IMR-90 (cell line): ENCODE results near the gene TRAF1. TPM values are rescaled to one million over a fixed set of nuclear protein-coding genes. Genes with fewer than 3 reads are reported as not detected.

Experiments used
- ATAC-seq: fragments of 200-7000 bp; cut with Tn5 transposase; 2 replicates; pipeline ENCODE4 v1.9.1; 2020; ENCODE audit warnings: low read depth, mild to moderate bottlenecking, moderate library complexity
- BruUV-seq: library from RNA; stranded (reverse); fragments of 400-500 nt; replicated peaks from 2 replicates; lab custom pipeline; 2021; lab: Mats Ljungman, UMichigan
- CTCF ChIA-PET: fragments of 300-600 bp; formaldehyde crosslinking; extraction: SDS; loops from one replicate; lab custom pipeline; 2021; ENCODE audit warnings: antibody characterized with exemption; lab: Yijun Ruan, JAX
- POLR2A ChIA-PET: fragments of 300-600 bp; sonication (Branson Sonifier 250); formaldehyde crosslinking; loops from one replicate; lab custom pipeline; 2022; ENCODE audit warnings: antibody characterized with exemption; ENCODE audit not compliant: unreplicated experiment; lab: Charles Lee
- DNase-seq: peaks from one replicate; pipeline ENCODE4 v3.0.0; 2013
- H2AFZ ChIP-seq: replicated peaks from 2 replicates; pipeline ENCODE3; 2013; ENCODE audit warnings: low read length, mild to moderate bottlenecking; ENCODE audit not compliant: poor library complexity
- H2AK5ac ChIP-seq: 2 replicates; pipeline ENCODE4 v1.6.1; 2013; ENCODE audit warnings: low read depth, low read length, inconsistent platforms
- H2AK9ac ChIP-seq: replicated peaks from 2 replicates; pipeline ENCODE3; 2013; ENCODE audit warnings: mild to moderate bottlenecking, low read depth, low read length, moderate library complexity; ENCODE audit not compliant: poor library complexity
- H2BK120ac ChIP-seq: 2 replicates; pipeline ENCODE4 v1.6.1; 2013; ENCODE audit warnings: low read depth, low read length, inconsistent platforms
- H2BK15ac ChIP-seq: 3 replicates; pipeline ENCODE4 v1.6.1; 2013; ENCODE audit warnings: low read depth, low read length, inconsistent platforms
- H2BK20ac ChIP-seq: 2 replicates; pipeline ENCODE4 v1.6.1; 2013; ENCODE audit warnings: low read depth, mild to moderate bottlenecking, inconsistent platforms, low read length, moderate library complexity
- H2BK5ac ChIP-seq: 2 replicates; pipeline ENCODE4 v1.6.1; 2013; ENCODE audit warnings: mild to moderate bottlenecking, low read depth, low read length, inconsistent platforms; ENCODE audit not compliant: poor library complexity, severe bottlenecking
- H3K14ac ChIP-seq: replicated peaks from 2 replicates; pipeline ENCODE4 v1.6.1; 2013; ENCODE audit warnings: low read depth, low read length, inconsistent platforms
- H3K18ac ChIP-seq: 2 replicates; pipeline ENCODE4 v1.6.1; 2013; ENCODE audit warnings: low read depth, low read length, control low read depth
- H3K23ac ChIP-seq: 2 replicates; pipeline ENCODE4 v1.6.1; 2013; ENCODE audit warnings: low read depth, low read length, inconsistent platforms
- H3K27ac ChIP-seq: 2 replicates; pipeline ENCODE4 v1.5.1; 2013; ENCODE audit warnings: mild to moderate bottlenecking, control low read depth, low read length; ENCODE audit not compliant: insufficient read depth
- H3K27me3 ChIP-seq: 2 replicates; pipeline ENCODE4 v1.6.1; 2013; ENCODE audit warnings: low read length; ENCODE audit not compliant: control insufficient read depth, insufficient read depth
- H3K36me3 ChIP-seq: 2 replicates; pipeline ENCODE4 v1.6.1; 2013; ENCODE audit warnings: low read length, mixed read lengths; ENCODE audit not compliant: control insufficient read depth, insufficient read depth
- H3K4ac ChIP-seq: 2 replicates; pipeline ENCODE4 v1.6.1; 2013; ENCODE audit warnings: low read depth, low read length, inconsistent platforms
- H3K4me1 ChIP-seq: 2 replicates; pipeline ENCODE4 v1.6.1; 2013; ENCODE audit warnings: low read length, mixed read lengths; ENCODE audit not compliant: control insufficient read depth, insufficient read depth
- H3K4me2 ChIP-seq: 2 replicates; pipeline ENCODE4 v1.6.1; 2013; ENCODE audit warnings: low read depth, mild to moderate bottlenecking, control low read depth, low read length, moderate library complexity
- H3K4me3 ChIP-seq: 2 replicates; pipeline ENCODE4 v1.5.1; 2013; ENCODE audit warnings: low read depth, mild to moderate bottlenecking, control low read depth, low read length, moderate library complexity; ENCODE audit not compliant: insufficient read depth
- H3K56ac ChIP-seq: 2 replicates; pipeline ENCODE4 v1.6.1; 2013; ENCODE audit warnings: low read length, inconsistent platforms; ENCODE audit not compliant: insufficient read depth; ENCODE audit errors: extremely low read depth
- H3K79me1 ChIP-seq, 2 experiments: 2 replicates each; pipeline ENCODE4 v1.6.1; 2013; ENCODE audit warnings: low read length in 2 of 2, inconsistent platforms in 1 of 2, low read depth in 1 of 2
- H3K9ac ChIP-seq: 2 replicates; pipeline ENCODE4 v1.6.1; 2013; ENCODE audit warnings: low read depth, low read length, control low read depth
- H3K9me1 ChIP-seq: 2 replicates; pipeline ENCODE4 v1.6.1; 2013; ENCODE audit warnings: low read length, inconsistent platforms; ENCODE audit not compliant: insufficient read depth
- H3K9me3 ChIP-seq: 2 replicates; pipeline ENCODE4 v1.6.1; 2013; ENCODE audit warnings: low read length; ENCODE audit not compliant: control insufficient read depth, insufficient read depth
- H4K20me1 ChIP-seq: 2 replicates; pipeline ENCODE4 v1.6.1; 2013; ENCODE audit warnings: low read length, inconsistent platforms; ENCODE audit not compliant: insufficient read depth
- H4K5ac ChIP-seq: 2 replicates; pipeline ENCODE4 v1.6.1; 2013; ENCODE audit warnings: mild to moderate bottlenecking, low read depth, low read length, control low read depth
- H4K8ac ChIP-seq, 2 experiments: 2 replicates each; pipeline ENCODE4 v1.6.1; 2013; ENCODE audit warnings: low read depth in 2 of 2, low read length in 2 of 2, control low read depth in 1 of 2, inconsistent platforms in 1 of 2
- H4K91ac ChIP-seq: 2 replicates; pipeline ENCODE4 v1.6.1; 2013; ENCODE audit warnings: low read depth, low read length, inconsistent platforms; ENCODE audit not compliant: insufficient read depth
- BHLHE40 ChIP-seq: fragments of 150-350 bp; IDR thresholded peaks from 2 replicates; pipeline ENCODE4 v1.6.1; 2016; ENCODE audit warnings: mild to moderate bottlenecking, low read depth, low read length
- CEBPB ChIP-seq: IDR thresholded peaks from 2 replicates; pipeline ENCODE4 v1.6.1; 2012; ENCODE audit warnings: low read depth, low read length, improper control_type of control experiment
- CHD1 ChIP-seq: IDR thresholded peaks from 2 replicates; pipeline ENCODE4 v1.6.1; 2012; ENCODE audit warnings: low read depth, low read length, improper control_type of control experiment
- CTCF ChIP-seq: conservative IDR thresholded peaks from 2 replicates; pipeline ENCODE4 v1.5.1; 2012; ENCODE audit warnings: mild to moderate bottlenecking, low read depth, low read length, improper control_type of control experiment
- FOS ChIP-seq: fragments of 150-350 bp; IDR thresholded peaks from 2 replicates; pipeline ENCODE4 v1.6.1; 2016; ENCODE audit warnings: low read depth, low read length
- MAZ ChIP-seq: IDR thresholded peaks from 2 replicates; pipeline ENCODE4 v1.6.1; 2012; ENCODE audit warnings: low read depth, mild to moderate bottlenecking, low read length, improper control_type of control experiment, moderate library complexity, borderline replicate concordance
- MXI1 ChIP-seq: IDR thresholded peaks from 2 replicates; pipeline ENCODE4 v1.6.1; 2012; ENCODE audit warnings: low read depth, mild to moderate bottlenecking, low read length, moderate library complexity, borderline replicate concordance
- NFE2L2 ChIP-seq: fragments of 150-350 bp; IDR thresholded peaks from 2 replicates; pipeline ENCODE4 v1.6.1; 2016; ENCODE audit warnings: low read depth, mild to moderate bottlenecking, low read length
- POLR2A ChIP-seq: IDR thresholded peaks from 2 replicates; pipeline ENCODE4 v1.6.1; 2012; ENCODE audit warnings: mild to moderate bottlenecking, low read depth, low read length
- RAD21 ChIP-seq: IDR thresholded peaks from 2 replicates; pipeline ENCODE4 v1.6.1; 2012; ENCODE audit warnings: low read length, improper control_type of control experiment
- RCOR1 ChIP-seq: IDR thresholded peaks from 2 replicates; pipeline ENCODE4 v1.6.1; 2012; ENCODE audit warnings: mild to moderate bottlenecking, low read length, improper control_type of control experiment; ENCODE audit not compliant: insufficient replicate concordance
- RFX5 ChIP-seq: IDR thresholded peaks from 2 replicates; pipeline ENCODE4 v1.8.0; 2012; ENCODE audit warnings: low read depth, mild to moderate bottlenecking, low read length, moderate library complexity
- SMC3 ChIP-seq: fragments of 150-350 bp; IDR thresholded peaks from 2 replicates; pipeline ENCODE4 v1.6.1; 2016; ENCODE audit warnings: low read depth, mild to moderate bottlenecking, antibody characterized with exemption, low read length, moderate library complexity
- WGBS, 2 experiments: methylation state at CpG; one replicate each; pipeline versions ENCODE4 v1.1.5 to v1.1.7; 2013; ENCODE audit warnings: missing lambda C conversion rate in 2 of 2; ENCODE audit not compliant: insufficient read length in 1 of 2; ENCODE audit errors: extremely low coverage in 2 of 2; 5-methylcytosine and 5-hydroxymethylcytosine counted together
- dilution Hi-C: fragments of 300-500 bp; cut with HindIII; formaldehyde crosslinking; loops from one replicate; pipeline ENCODE4 v1.14.3; 2018; ENCODE audit warnings: low sequenced_read_pairs; ENCODE audit not compliant: unreplicated experiment
- in situ Hi-C: fragments of 300-500 bp; cut with MboI; formaldehyde crosslinking; loops from 3 replicates; pipeline ENCODE4 v1.14.3; 2019; ENCODE audit warnings: low sequenced_read_pairs, inconsistent platforms, mixed read lengths
- intact Hi-C: fragments of 100-400 bp; cut with micrococcal nuclease; formaldehyde crosslinking; loops from 2 replicates; pipeline ENCODE4 v1.10.0; 2022
- polyA plus RNA-seq, 3 experiments: library from polyadenylated mRNA; depleted of rRNA; stranded (reverse); fragments of >200 nt; gene quantifications; 2 replicates each; pipeline ENCODE4 v1.2.3, GENCODE V29; 2012; ENCODE audit warnings: low replicate concordance in 1 of 3
- total RNA-seq: library from RNA; depleted of rRNA; stranded (reverse); fragments of >200 nt; gene quantifications from 2 replicates; pipeline ENCODE4 v1.2.3, GENCODE V29; 2012
- TF ChIP-seq, protein P1 (sequence below): fragments of 150-350 bp; IDR thresholded peaks from 2 replicates; pipeline ENCODE4 v1.6.1; 2016; ENCODE audit warnings: low read depth, mild to moderate bottlenecking, low read length, moderate library complexity, borderline replicate concordance
- TF ChIP-seq, protein P2 (sequence below): fragments of 150-350 bp; IDR thresholded peaks from 2 replicates; pipeline ENCODE4 v1.6.1; 2017; ENCODE audit warnings: mild to moderate bottlenecking, antibody characterized with exemption, low read length, low read depth

TRAF1 gene
- total and polyA plus RNA-seq, 2 of the 4 experiments (the other 2 are of a cell fraction) = 3.9 to 4.1 TPM

DNA sequence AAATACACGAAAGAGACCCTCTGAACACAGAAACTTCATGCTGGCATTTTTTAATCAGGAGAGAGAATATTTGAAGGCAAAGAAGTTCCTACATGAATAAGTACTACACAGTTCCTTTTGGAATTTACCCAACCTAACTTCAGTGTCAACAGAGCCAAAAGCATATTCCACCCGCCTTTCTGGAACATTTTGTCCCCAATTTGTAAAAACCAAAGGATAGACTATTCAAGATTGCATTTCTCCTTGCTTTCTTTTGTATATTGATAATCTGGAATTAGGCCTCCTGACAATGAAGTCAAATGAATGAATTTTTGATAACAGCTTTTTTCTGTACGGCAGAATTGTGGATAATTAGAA lies 39.4 kb upstream of the TRAF1 start:
- dilution Hi-C loops = no loop called here
- Histone ChIP-seq H3K18ac (no peak overlapping the region), H3K9ac (no peak overlapping the region), H3K36me3 (no peaks in the 10 kb centered on the region), H3K4me3 (no peak overlapping the region), H2AFZ (no peak overlapping the region), H4K5ac (no peak overlapping the region), H3K56ac (no peak overlapping the region), H3K9me1 (peaks cover 2% of the 10 kb centered on the region; the same call in 1 of the 2 replicates), H3K9me3 (no peaks in the 10 kb centered on the region), H3K79me1 (no peaks in the 10 kb centered on the region), H2AK9ac (no peak overlapping the region), H4K91ac (no peak overlapping the region), H3K14ac (no peak overlapping the region), H3K27me3 (no peaks in the 10 kb centered on the region), H2AK5ac (no peak overlapping the region), H4K8ac (no peak overlapping the region), H2BK15ac (no peak overlapping the region), H3K4me2 (no peak overlapping the region), H3K4ac (no peak overlapping the region), H2BK20ac (no peak overlapping the region), H3K4me1 (peaks cover 2% of the 10 kb centered on the region), H3K23ac (no peak overlapping the region), H3K27ac (no peak overlapping the region), H2BK120ac (no peak overlapping the region), H4K20me1 (no peaks in the 10 kb centered on the region), H2BK5ac (no peak overlapping the region)
- in situ Hi-C loops = no loop called here
- no peak for DNase-seq
- no peak for ATAC-seq
- ChIA-PET POLR2A (no interaction called here), CTCF (no interaction called here)
- WGBS, 2 experiments = no CpG with 5 or more reads among the region's 3 CpGs
- TF ChIP-seq NFE2L2 (no peak), CTCF (no peak), CHD1 (no peak), RCOR1 (no peak), CEBPB (no peak), MAZ (no peak), FOS (no peak), RFX5 (no peak), SMC3 (no peak), MXI1 (no peak), BHLHE40 (no peak), POLR2A (no peak), RAD21 (no peak)
- TF ChIP-seq, protein P1, sequence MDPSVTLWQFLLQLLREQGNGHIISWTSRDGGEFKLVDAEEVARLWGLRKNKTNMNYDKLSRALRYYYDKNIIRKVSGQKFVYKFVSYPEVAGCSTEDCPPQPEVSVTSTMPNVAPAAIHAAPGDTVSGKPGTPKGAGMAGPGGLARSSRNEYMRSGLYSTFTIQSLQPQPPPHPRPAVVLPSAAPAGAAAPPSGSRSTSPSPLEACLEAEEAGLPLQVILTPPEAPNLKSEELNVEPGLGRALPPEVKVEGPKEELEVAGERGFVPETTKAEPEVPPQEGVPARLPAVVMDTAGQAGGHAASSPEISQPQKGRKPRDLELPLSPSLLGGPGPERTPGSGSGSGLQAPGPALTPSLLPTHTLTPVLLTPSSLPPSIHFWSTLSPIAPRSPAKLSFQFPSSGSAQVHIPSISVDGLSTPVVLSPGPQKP = no peak
- TF ChIP-seq, protein P2, sequence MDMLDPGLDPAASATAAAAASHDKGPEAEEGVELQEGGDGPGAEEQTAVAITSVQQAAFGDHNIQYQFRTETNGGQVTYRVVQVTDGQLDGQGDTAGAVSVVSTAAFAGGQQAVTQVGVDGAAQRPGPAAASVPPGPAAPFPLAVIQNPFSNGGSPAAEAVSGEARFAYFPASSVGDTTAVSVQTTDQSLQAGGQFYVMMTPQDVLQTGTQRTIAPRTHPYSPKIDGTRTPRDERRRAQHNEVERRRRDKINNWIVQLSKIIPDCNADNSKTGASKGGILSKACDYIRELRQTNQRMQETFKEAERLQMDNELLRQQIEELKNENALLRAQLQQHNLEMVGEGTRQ = no peak
- no TSS peak for BruUV-seq
- intact Hi-C loops = no loop called here
